Kidney capillary endothelial cell (primary cell): Measurements from ENCODE around the gene ABHD2.

ENCODE experiments used
- DNase-seq: peaks from one replicate; pipeline ENCODE4 v3.0.0-alpha.2; 2018; ENCODE audit warnings: low spot score

Gene ABHD2

DNA sequence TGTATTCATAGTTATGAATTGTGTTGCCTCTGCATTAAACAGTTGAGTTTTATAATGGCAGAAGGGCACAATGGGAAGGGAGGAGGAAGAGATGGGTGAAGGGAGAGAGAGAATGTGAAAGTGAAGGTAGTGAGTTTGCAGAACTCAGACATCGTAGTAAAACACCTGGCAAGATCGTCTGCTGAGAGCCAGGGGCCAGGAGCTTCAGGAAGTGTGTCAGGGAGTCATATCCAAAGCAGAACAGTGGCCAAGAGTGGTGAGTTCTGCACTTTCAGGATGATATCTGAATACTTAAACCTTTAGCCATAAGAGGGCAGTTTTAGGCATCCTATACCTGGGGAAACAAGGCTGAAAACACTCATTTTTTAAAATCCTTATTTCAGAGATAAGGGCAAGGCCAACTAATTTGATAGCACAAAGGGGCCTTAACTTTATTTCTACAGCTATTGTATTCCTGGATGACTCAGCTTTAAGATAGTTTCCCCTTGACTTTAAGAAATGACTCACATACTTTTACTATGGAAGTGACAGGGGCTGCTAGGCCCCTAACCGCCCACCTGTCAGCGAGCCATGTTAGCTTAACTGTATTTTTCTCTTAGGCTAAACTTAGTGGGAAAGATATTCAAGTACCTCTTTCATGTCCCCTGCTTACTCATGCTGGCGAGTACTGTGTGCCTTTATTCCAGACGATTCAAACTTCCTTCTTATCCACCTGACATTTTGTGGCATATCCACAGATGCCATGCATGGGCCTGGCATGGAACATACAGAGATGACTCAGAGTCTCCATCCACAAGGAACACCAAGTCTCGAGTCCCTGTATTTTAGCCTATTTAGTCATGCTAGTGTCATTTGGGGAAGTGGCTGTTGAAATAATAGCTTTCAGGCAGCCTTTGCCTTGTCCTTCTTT, 79.3 kb downstream of the ABHD2 start:
- peak; percentile 90 for DNase-seq

DNA sequence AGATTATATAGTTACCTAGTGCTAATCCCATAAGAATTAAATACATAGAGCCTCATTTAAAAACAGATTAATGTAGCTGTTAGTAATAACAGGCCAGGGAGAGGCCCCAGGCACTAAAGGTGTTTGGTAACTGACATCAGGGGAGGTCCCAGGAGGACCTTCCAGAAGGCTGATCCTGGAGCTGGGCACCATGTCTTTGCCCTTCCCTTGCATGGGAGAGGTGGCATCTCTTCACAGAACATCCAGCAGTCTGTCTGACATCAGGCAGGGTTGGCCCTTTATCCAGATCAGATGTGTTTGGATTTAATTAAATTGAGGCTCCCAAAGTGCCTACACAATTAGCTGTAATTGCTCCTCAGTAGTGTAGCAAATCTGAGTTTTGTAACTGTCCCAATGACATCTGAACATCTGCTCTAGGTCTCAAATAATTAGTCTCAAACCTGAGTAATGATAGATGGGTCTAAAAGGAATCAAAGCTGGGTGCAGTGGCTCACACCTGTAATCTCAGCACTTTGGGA, 80.1 kb downstream of the ABHD2 start:
- DNase-seq: no peak

DNA sequence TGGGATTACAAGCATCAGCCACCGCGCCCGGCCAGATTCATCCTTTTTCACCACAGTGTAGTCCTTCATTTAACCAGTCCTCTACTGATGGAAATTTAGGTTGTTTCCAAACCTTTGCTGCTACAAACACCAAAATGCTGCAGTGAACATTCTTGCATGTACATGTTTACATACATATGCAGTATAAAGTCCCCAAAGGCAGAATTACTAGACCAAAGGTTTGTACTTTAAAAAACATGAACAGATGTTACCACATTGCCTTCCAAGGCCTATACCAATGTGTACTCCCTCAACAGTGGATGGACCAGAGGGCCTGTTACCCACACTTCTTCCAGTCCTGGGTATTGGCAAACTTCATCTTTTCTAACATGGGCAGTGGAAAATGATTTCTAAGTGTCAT, 82.1 kb downstream of the ABHD2 start:
- no peak for DNase-seq

DNA sequence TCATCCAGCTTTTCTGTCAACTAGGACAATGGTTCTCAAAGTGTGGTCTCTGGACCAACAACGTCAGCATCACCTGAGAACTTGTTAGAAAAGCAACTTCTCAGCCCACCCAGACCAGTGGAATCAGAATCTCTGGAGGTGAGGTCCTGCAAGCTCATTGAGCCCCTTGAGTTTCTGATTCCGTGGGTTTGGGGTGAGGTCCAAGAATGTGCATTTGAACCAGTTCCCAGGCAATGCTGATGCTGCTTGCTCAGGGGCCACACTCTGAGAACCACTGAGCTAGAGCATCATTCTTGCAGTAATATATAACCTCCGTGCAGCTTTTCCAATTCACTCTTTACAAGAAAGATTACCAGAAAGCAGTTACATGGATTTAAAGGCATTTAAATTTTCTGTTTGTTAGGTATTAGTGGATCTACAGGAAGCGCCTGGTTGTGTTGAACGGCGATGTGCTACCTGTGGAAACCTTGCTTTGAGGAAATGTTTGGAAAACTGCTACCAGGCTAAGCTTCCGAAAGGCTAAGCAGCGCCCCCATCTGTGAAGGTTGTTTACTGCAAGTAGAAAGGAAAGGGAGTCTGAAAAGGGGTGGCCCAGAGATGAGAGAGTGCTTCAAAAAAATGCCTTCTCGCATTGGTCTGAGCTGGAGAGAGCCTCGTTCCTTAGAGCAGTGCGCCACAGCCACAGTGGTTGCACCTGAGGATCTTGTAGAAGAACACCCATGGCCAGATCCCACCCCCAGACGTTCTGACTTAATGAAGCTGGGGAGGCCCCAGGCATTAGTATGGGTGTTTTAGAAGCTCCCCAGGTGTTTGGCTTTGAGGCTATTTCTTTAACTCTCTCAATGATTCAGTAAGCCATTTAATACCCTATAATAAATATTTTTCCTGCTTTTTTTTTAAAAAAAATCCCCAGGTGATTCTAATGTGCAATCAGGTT, 83.1 kb downstream of the ABHD2 start:
- DNase-seq: peak; percentile 34

DNA sequence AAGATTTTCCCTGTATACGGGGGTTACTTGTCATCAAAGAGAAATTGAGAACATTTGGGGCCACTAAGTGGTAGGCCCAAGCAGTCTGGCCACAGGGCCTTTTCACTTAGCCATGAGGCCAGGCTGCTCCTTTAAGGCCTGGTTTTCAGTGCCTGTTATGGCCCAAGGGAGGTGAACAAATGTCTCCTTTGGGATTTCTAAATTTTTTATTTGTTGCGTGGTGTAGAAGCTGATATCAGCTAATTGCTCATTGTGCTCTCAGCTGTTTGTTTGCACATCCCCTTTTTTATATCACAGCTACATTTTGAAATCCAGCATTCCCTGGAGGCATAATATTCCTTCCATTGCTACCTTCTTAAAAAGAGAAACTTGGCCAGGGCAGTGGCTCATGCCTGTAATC, 84.7 kb downstream of the ABHD2 start:
- DNase-seq: no peak

DNA sequence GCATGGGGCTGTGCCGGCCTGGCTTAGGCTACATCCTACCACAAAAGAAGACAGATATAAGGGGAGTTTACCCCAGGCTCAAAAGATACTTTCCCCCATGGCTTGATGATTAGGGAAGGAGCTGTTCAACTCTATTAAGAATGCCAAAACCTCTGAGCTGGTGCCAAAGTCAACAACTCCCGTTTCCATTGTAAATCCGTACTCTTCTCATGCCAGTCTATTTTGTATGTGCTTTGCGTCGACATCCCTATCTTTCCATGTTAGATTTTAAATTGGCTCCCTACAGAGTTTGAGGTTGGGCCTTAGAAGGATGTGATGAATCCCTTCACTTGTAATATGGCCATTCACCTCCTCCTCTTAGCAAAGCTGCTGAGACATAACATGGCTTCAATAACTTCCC, 86.2 kb downstream of the ABHD2 start:
- DNase-seq: no peak

DNA sequence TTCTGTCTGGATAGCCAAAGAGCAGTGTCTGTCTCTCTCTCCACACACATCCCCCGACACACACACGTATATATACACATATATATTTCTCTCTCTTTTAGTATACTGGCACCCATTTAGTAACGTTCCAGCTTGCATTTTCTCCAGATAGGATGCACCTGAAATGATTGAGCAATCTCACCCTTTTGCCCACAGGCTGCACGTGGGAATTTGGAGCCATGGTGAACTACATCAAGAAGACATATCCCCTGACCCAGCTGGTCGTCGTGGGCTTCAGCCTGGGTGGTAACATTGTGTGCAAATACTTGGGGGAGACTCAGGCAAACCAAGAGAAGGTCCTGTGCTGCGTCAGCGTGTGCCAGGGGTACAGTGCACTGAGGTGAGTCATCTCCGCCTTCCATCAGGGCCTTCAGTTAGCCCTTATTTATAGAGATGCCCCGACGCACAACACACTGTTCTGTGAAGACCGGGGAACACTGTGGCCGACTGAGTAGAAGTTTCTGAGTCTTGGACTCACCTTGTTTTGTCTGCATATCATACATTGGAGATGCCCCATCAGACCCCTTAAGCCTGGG, 87.4 kb downstream of the ABHD2 start:
- DNase-seq: no peak

DNA sequence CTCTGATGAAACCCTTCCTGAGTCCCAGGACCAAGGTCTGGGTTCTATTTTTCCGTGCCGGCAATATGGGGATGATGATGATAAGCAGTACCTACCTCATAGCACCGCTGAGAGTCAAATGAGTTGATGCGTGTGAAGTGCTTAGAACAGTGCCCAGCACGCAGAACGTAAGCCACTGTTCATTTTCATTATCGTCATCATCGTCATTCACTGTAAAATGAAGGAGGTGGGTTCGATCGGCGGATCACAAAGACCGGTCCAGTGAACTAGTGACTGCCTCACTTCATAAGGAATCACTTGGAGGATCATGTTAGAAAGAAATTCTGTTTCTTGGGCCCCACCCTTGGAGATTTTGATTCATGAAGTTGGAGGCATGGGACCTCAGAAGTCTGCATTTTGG, 88.9 kb downstream of the ABHD2 start:
- DNase-seq: no peak

DNA sequence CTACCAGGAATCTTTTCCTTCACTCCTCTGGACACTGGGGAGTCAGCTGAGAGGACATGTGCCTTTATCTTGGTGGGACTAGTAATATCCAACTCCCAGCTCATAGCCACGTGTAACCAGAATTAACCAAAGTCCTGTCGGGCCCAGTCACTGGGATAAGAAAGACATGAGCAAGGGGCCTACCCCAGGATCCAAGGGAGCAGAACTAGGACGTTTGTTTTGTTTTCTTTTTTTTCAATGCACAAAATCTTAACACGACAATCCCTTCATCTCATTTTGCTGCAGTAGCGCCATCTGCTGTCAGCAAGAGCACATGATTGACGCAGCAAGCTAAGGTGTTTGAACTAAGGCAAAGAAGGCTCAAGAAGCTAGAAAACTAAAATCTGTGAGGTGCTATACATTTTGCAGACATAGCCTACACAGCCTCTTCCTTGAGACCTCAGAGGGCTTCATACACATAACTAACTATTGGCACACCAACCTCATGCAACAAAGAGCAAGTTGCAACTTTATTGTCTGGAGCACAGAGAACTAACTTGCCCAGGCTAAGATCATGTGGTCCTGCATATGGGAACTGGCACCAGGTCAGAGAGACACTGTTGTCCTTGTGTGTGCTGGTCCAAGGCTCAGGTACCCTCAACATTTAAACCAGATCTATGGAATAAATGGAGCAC, 89.5 kb downstream of the ABHD2 start:
- DNase-seq: peak; percentile 63

DNA sequence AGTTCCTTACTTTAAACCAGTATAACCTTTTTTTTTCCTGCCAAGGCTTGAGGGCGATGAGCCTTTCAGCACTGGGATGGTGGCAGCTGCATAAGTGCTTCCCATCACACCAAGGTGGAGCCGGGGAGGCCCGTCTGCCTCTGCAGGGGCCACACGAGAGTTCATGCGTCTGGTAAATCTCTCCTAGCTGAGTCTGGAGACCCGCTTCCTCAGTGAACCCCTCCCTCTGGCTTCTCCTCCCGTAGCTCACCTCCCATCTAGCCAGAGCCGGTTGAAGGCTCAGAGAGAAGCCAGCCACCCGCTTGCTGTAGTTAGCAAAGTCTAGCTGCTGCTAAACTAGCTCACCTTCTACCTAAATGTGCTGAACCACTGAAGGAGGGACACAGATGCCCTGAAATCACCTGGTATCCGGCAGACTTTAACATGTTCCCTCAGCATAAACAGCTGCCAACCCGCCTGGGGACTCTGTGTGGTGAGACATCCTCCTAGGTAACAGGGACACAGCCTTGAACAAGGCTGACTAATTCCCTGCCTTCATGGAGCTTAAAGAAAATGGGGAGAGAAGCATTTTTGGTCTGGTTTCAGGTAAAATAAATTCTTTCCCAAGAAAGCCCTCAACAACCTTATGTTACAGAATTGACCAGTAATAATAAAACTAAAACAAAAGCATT, 90.2 kb downstream of the ABHD2 start:
- DNase-seq: no peak

DNA sequence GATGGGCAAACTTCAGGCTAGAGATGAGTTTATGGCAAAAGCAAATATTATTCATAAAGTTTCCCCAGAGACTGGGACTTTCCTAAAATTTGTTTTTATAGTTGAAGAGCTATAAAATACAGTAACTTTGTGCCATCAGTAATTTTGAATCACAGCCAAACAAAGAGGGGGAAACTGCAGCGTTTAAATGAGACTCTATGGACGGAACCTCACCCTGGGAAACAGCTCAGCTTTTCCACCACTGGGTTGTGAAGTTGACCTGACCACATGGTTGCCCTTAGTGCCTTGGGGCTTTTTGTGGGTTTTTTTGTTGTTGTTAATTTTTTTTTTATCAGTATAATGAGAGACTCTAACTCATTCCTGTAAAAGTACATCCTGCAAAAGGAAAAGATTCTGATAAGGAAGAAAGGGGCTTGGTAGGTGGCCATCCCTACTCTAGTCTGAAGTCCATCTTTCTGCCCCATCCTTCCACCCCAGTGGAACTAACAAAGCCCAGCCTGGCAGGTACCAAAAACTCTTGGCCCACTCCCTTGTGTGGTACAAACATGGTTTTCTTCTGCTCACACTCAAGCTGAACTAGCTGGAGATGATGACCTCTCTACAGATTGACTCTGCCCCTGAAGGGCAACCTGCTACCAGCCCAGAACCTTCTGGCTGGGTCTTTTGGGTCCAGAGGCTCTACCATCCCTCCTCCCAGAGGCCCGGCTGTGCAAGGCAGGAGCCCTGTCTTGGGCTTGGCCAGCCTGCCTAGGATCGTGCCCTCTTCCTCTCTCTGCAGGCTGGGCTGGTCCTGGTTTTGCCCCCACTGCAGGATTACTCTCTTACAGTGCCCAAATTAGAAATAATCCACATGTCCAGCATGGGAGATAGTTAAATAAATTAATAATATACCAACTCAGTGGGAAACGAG, 92.0 kb downstream of the ABHD2 start:
- DNase-seq: no peak

DNA sequence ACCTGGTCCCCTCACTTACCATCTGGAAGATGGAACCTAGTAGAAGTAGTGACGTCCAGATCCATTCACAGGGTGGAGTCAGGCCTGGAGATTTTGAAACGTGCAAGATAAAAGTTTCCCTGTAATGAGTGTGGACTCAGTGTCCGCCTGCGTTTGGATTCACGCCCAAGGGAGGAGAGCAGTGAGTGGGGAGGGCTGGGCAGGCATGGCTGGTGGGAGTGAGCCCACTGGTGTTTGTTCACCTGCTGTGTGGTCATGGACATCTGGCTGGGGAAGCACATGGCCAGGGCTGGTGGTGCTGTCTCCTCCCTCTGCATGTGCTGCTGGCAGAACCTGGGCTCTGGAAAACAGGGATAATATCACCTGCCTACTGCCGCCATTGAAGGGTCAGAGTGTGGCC, 96.1 kb downstream of the ABHD2 start:
- no peak for DNase-seq

DNA sequence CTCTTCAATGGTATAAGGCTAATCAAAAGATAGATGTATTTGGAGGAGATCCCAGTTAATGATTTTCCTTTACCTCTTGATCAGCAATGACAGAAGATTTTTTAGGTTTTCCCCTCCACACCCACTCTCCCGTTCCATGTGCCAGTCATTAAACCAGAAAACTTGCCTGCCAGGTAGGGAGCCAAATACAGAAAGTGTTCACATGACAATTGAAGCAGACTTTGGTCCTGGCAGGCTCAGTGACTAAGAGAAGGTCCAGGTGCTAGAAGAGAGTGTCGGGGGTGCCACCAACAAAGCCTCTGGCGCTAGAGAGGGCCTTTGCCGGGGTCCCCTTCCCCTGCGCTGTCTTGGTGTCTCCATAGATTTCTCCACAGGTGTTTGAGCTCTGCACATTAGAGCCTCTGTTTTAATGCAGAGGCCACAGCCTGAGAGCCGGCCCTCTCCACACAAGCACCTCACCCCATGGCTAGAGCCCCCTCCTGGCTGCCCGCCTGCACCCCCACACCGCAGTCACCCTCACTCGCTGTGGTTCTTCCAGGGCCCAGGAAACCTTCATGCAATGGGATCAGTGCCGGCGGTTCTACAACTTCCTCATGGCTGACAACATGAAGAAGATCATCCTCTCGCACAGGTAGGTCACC, 96.8 kb downstream of the ABHD2 start:
- DNase-seq: no peak

DNA sequence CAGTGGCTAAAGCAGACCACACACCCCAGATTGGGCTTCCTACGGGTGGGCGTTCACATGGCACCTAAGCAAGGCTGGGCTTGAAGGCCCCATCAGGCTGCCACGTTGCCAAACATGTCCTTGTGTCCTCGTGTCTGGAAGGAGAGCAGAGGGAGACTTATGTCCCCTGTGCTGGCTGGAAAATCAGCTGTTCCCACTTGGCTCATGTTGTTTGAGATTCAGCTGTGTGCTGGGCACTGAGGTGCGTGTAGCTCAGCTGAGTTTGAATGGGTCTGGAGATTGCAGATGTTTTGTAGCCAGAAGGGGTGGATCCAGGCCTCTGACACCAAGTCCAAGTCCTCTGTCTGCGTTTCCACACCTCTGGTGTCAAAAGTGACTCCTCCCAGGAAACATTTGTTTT, 98.5 kb downstream of the ABHD2 start:
- no peak for DNase-seq

DNA sequence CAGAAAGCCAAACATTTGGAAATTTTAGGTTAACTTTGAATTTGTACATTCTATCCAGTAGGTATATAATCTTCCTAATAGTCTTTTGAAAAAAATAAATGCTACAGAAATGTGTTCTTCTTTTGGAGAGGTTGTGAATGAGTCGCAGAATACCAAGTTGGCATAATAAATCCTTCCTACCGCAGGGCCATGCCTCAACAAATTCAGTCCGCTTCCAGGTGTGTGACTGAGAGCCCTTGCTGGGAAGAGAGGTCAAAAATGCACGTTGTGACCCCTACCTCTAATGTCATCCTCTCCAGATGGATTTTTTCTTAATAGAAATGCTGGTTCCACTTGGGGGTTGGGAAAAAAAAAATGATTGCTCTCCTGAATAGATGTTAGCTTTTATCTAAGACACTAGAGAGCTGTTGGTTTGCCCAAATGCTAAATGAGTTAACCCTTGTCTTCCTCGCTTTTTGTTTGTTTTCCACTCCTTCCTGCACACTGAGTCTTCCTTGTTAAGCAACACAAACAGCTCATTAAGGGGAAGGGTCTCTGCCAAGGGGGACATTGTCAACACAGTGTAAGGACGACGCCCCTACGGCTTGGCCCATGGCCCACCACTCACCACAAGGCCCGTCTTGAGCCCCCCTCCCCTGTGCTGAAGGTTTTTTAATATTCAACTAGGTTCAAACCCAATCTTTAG, 99.2 kb downstream of the ABHD2 start:
- DNase-seq: no peak

DNA sequence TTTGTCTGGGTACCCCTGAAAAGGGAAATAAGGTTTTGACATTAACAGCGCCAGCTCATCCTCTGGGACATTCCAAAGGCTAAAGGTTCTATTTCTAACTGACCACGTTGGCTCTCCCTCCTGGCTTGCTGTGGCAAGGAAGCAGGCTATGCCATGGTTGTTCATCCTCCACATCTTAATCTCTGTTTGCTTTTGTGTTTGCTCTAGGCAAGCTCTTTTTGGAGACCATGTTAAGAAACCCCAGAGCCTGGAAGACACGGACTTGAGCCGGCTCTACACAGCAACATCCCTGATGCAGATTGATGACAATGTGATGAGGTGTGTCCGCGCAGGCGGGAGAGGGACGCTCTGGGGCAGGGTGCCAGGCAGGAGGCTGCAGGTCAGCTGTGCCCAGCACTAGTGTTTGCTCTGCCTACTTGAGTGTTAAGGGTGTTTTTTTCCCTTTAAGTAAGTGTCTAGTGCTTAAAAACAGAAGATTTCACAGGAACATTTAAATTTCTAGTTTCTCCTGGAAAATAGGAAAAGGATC, 99.8 kb downstream of the ABHD2 start:
- no peak for DNase-seq

DNA sequence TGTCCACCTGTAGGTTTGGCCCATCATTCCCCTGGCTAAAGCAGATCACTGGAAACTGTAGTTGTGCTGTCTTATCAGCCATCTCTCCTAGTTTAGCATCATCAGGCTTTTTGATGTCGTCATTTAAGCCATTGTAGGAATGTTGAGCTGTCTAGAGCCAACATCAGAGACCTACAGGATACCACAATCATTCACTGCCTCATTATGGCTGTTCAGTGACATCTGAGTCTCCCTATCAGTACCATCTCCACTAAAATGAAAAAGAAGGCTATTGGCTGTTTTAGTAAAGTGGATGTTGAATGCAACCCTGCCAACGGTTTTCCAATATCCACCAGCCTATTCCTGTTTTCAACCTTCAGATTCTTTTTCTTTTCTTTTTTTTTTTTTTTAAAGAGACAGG, 103.9 kb downstream of the ABHD2 start:
- no peak for DNase-seq

DNA sequence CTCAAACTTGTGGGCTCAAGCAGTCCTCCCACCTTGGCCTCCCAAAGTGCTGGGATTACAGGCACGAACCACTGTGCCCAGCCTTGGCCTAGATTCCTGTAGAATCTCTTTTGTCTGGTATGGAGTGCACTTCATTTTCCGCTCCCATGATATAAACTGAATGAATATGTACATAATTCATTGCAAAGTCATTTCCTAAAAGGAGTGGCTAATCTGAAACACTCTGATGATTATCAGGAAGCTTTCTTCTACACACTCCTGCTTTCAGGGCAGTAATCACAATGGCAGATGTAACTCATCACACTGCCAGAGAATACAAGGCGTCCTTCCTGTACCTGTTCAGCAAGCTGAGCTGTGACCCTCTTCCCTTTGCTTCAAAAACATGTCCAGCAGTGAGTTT, 104.5 kb downstream of the ABHD2 start:
- DNase-seq: no peak

DNA sequence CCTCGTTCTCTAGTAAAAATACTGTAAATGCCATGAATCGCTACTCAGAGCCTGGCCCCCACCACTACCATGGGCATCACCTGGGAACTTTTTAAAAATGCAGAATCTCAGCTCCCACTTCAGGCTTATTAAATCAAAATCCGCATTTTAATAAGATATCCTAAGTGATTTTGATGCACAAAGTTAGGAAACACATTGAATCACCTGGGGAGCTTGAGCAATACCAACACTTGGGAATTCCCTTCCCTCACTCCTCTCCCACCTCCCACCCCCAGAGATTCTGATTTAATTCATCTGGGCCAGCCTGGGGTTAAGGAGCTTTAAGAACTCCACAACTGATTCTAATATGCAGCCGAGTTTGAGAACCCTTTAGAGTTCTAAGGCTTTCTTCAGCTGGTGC, 106.4 kb downstream of the ABHD2 start:
- no peak for DNase-seq
